ENCODE measurements around the gene MANF.
"Not testable (repeated sequence)": the region's sequence is repeated elsewhere in the genome, so short reads cannot be mapped to it uniquely, and the experiment has no call there.

MANF gene

DNA sequence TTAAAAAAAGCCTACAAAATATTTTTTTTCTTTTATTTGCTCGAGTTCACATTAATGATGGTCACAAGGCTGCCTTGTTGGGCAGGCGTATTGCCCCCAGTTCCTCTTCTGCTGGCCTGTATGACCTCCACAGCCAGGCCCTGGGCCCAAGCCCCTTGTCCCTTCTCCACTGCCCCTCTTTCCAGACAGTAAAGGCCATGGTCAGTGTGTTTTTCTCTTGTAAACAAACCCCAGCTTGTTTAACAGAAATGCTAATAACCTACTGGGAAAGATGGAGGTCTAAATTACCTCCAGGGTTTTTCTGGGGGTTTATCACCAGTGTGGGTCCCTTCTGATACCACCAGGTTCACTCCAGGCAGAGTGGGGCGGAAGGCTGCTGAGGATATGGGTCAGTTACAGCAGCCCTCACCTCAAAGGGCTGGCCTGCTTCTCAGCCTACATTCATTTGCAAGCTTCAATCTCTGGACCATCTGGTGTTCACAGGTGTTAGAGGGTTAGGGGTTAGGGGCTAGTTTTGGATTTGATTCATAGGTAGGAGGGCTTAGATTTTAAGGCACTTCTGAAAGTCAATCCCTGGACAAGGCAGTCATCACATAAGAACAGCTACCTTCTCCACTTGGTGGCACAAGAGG lies 2.0 kb upstream of the MANF start:
- no peak overlapping the region for H3K4me3 ChIP-seq (replicated peaks in 1 of 2; ENCODE audit: low read depth in 2 of 2, low read length in 2 of 2)
- TF ChIP-seq, protein P1, sequence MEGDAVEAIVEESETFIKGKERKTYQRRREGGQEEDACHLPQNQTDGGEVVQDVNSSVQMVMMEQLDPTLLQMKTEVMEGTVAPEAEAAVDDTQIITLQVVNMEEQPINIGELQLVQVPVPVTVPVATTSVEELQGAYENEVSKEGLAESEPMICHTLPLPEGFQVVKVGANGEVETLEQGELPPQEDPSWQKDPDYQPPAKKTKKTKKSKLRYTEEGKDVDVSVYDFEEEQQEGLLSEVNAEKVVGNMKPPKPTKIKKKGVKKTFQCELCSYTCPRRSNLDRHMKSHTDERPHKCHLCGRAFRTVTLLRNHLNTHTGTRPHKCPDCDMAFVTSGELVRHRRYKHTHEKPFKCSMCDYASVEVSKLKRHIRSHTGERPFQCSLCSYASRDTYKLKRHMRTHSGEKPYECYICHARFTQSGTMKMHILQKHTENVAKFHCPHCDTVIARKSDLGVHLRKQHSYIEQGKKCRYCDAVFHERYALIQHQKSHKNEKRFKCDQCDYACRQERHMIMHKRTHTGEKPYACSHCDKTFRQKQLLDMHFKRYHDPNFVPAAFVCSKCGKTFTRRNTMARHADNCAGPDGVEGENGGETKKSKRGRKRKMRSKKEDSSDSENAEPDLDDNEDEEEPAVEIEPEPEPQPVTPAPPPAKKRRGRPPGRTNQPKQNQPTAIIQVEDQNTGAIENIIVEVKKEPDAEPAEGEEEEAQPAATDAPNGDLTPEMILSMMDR (IDR thresholded peaks at IDR 0.05; ENCODE audit: low read depth, low read length), result no peak
- DNase-seq (ENCODE audit: low read depth in 2 of 2), result no peak

DNA sequence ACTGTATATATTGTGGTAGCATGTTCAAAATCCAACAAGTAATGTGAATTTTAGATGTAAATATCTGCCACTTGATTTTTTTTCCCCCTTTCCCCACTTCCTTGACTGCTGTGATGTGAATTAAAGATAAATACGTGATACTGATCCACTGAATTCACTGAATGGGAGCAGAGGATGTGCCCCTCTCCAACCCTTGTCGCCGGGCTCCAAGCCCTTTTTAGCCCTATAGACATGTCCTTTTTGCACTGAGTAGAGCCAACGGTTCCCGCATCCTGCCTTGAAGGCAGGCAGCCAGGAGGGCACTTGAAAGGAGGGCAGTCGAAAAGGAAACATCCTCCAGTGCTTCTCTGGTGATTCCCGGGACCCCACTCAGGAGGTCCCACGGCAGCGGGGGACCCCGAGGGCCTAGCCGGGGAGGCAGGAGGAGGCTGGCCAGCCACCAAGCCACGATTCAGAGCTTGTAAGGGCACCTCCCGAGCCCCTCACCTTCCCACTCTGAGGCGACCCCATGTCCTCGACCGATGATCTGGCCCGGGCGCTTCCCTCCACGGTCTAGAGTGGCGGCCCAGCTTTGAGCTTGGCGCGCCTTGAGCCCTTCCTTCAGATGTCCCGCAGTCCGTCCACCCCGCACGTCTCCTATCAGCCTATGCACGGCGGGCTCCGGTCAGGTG lies 901 bp upstream of the MANF start:
- DNase-seq (ENCODE audit: low read depth in 2 of 2), result peak in 1 of 2 donors; percentile 23
- TF ChIP-seq, protein P1 (IDR thresholded peaks at IDR 0.05; ENCODE audit: low read depth, low read length), result no peak
- peak overlapping the region; percentile 85 to 98 for H3K4me3 ChIP-seq (replicated peaks in 1 of 2; ENCODE audit: low read depth in 2 of 2, low read length in 2 of 2)

DNA sequence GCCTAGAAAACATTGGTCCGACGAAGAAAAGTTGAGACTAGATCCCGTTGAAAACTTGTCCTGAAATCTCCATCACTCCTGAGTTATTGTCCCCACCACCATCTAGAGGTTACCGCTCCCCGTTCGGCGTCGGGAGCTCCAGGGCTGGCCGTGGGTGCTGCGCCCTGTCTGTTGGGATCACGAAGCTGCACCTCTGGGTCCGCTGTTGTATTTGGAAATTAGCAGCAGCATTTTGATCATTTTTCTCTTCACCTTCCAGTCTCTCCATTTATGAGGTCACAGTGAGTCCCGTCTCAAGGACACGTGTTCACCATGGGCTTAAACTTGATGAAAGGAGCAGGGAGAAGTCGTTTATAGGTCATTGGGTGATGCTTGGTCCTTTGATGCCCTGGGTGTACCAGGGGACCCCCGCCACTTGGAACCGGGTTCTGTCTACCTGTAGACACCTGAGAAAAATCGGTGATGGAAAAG lies 565 bp downstream of the MANF start:
- TF ChIP-seq, protein P1 (IDR thresholded peaks at IDR 0.05; ENCODE audit: low read depth, low read length), result no peak
- peak overlapping the region; percentile 74 to 98 for H3K4me3 ChIP-seq (replicated peaks in 1 of 2; ENCODE audit: low read depth in 2 of 2, low read length in 2 of 2)
- DNase-seq (ENCODE audit: low read depth in 2 of 2), result no peak

DNA sequence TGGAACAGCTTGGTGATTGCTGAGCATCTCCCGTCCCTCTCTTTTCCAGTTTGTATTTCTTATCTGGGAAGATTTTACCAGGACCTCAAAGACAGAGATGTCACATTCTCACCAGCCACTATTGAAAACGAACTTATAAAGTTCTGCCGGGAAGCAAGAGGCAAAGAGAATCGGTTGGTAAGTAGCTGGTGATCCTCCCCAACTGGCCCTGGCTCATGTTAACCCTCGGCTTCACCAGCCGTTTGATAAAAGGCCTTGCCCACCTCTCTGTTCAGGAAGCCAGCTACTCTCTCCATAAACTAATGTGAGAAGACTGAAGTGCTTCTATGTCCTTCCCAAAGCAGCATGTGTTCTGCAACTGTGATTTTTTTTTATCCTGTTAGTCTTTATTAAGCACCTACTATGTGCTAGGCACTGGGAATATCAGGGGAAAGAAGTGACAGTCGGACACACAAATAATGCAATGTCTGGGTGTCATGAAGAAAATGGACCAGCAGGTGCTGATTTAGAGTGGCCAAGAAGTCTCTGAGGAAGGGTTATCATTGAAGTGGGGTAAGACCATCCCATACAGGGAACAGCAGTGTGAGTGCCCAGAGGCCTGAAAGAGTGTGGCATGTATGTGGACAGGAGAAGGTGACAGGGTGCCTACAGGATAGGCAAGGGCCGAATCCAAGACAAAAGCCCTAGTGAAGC lies 1.2 kb downstream of the MANF start:
- no peak for DNase-seq (ENCODE audit: low read depth in 2 of 2)
- TF ChIP-seq, protein P1 (IDR thresholded peaks at IDR 0.05; ENCODE audit: low read depth, low read length), result peak; percentile 9

DNA sequence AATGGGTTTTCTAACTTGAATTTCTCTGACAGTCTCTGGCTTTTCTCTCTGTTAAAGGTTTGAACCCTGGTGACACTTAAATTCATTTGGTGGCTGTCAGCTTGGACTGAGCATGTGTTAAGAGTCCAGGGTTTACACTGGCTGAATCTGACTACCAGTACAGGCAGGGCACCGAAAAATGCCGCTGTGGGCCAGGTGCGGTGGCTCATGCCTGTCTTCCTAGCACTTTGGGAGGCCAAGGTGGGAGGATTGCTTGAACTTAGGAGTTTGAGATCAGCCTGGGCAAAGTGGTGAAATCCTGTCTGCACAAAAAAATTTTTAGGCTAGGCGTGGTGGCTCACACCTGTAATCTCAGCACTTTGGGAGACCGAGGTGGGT lies 1.8 kb downstream of the MANF start:
- H3K4me3 ChIP-seq (replicated peaks in 1 of 2; ENCODE audit: low read depth in 2 of 2, low read length in 2 of 2), result peak overlapping the region; percentile 74 to 98
- no peak for DNase-seq (ENCODE audit: low read depth in 2 of 2)
- TF ChIP-seq, protein P1 (IDR thresholded peaks at IDR 0.05; ENCODE audit: low read depth, low read length), result no peak

More for the DNA sequence above, 1.2 kb downstream of the MANF start:
- H3K4me3 ChIP-seq (replicated peaks in 1 of 2; ENCODE audit: low read depth in 2 of 2, low read length in 2 of 2), result peak overlapping the region; percentile 74 to 98

DNA sequence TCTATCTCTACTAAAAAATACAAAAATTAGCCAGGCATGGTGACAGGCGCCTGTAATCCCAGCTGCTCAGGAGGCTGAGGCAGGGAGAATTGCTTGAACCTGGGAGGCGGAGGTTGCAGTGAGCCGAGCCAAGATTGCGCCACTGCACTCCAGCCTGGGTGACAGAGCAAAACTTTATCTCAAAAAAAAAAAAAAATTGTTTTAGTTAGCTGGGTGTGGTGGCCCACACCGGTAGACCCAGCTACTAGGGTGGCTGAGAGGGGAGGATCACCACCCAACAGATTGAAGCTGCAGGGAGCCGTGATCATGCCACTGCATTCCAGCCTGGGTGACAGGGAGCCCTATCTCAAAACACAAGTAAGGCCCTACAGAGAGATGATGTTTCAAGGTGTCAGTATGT lies 2.2 kb downstream of the MANF start:
- DNase-seq (ENCODE audit: low read depth in 2 of 2), result not testable (repeated sequence)
- H3K4me3 ChIP-seq (replicated peaks in 1 of 2; ENCODE audit: low read depth in 2 of 2, low read length in 2 of 2), result peak overlapping the region; percentile 15 to 98
